VCaP (cell line): ENCODE measurements around the gene GOLT1B.

Experiments
- H3K27ac ChIP-seq: fragments of 450-650 bp; 2 replicates; pipeline ENCODE4 v1.5.1; 2017
- TF ChIP-seq, protein P1 (sequence below): fragments of 450-650 bp; conservative IDR thresholded peaks from 2 replicates; pipeline ENCODE4 v1.5.1; 2017; ENCODE audit warnings: mild to moderate bottlenecking, moderate library complexity

The GOLT1B gene

DNA sequence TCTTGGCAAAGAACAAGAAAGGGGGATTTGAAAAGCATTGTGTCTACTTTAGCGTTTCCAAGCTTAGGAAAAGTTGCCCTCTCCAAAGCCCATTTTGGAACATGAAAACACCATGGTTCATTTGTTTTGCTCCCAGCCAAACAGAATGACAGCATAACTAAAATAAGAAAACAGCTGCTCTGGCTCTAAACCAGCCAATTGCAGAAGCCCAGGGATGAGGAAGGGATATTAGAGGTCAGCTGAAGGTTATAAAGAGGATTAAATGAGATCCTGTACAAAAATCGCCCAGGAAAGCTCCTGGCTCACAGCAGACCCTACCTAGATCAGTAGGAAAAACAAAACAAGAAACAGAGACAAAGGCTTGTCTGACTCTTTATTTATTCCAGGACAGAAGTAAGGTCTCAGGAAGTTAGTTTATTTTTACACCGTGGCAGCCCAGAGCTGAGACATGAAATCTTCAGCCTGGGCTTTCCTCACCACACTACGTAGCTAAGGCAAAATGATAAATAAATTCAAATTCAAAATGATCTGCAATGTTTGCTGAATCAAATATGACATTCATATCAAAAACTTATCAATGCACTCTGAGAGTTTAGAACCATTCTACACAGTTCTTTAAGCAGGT, 50.4 kb downstream of the GOLT1B start:
- TF ChIP-seq, protein P1, sequence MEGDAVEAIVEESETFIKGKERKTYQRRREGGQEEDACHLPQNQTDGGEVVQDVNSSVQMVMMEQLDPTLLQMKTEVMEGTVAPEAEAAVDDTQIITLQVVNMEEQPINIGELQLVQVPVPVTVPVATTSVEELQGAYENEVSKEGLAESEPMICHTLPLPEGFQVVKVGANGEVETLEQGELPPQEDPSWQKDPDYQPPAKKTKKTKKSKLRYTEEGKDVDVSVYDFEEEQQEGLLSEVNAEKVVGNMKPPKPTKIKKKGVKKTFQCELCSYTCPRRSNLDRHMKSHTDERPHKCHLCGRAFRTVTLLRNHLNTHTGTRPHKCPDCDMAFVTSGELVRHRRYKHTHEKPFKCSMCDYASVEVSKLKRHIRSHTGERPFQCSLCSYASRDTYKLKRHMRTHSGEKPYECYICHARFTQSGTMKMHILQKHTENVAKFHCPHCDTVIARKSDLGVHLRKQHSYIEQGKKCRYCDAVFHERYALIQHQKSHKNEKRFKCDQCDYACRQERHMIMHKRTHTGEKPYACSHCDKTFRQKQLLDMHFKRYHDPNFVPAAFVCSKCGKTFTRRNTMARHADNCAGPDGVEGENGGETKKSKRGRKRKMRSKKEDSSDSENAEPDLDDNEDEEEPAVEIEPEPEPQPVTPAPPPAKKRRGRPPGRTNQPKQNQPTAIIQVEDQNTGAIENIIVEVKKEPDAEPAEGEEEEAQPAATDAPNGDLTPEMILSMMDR: no peak
- no peak overlapping the region for H3K27ac ChIP-seq

DNA sequence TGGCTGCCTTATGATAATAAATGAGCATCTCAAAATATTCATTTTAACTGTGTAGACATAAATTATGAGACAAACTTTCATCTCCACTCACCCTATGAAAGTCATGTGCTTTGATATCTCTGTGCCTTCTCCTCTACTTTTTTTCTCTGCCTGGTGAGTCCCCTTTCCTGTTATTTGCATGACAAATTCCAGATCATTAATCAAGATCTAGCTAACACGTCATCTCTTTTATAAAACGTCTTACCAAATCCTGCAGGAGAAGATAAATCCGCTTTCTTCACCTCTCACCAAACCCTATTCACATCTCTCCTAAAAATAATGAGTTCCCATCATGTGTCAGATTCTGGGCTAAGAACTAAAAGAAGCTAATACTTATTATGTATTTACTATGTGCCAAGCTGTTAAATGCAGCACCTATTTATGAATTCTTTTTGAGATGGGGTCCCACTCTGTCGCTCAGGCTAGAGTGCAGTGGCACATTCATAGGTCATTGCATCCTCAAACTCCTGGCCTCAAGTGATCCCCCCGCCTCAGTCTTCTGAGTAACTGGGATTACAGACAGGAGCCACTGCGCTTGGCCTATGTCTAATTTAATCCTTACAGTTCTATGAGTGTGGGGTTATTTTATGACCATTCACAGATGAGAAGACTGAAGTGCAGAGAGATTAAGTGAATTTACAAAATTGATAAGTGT, 51.2 kb downstream of the GOLT1B start:
- TF ChIP-seq, protein P1: no peak
- H3K27ac ChIP-seq: no peak overlapping the region

DNA sequence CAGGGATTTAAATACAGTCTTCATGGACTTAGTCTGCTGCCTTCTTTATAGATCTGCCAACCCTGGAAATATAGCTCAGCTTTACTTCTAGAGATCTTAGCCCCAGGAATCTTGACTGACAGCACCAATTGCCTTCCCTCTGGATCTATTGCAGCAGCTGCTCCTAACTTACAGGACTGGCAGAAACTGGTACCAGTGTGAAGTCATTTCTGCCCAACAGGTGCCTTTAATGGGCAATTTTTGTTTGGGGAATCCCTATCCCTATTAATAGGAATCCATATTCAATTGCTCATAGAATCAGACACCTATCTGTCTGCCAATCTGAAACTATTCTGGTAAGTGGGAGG, 51.7 kb downstream of the GOLT1B start:
- no peak overlapping the region for H3K27ac ChIP-seq
- TF ChIP-seq, protein P1: no peak

DNA sequence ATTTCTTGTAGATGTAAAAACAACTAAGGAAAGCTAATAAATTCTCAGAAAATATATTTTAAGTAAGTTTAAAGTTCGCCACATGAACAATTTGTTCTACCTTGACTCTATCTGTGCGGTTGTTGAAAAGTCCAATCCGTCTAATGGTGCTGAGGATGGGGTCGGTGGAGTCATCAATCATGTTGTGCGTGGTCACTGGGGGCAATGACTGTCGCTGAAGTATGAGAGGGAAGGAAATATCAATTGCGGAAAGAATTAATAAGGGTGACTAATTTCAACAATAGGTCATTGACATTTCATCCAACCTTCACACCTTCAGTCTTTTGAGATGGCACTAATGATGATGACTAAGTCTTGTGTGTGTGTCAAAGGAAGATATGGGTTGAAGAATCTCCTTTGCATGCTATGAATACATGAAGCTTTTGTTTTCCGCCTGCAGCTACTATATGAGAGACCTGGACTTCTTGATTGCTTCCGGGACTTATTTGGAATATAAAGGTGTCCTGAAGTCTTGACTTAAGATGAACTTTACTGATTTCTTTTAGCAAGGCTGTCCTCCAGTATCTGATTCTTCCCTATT, 56.6 kb downstream of the GOLT1B start:
- H3K27ac ChIP-seq: no peak overlapping the region
- TF ChIP-seq, protein P1: no peak

DNA sequence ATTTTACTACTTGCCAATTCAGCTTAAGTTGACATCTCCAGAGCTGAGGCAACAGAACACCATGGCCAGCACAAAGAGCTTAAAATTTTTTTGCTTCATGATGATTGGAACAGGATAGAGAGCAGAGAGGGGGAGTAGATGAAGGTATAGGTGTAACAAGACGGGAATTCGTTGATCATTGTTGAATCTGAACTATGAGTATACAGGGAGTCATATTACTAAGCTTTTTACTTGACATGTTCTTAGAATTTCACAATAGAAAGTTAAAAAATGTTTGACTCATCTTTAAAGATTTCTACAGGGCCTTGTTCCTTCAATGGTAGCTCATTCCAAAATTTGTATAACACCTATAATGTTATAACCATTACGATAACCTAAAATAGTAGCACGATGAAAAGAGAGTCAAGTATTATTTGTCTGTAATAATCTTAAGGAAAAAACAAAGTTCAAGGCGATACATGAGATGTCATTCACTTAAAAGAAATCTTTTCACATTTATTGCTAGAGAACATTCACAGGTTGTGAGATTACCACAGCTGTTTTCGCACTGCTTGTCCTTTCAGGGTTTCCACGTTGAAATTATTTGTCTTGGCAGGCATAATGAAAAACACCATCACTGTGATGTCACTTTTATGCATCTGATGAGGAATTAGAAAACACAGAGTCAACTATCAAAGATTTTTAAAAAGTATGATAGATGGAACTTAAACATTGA, 58.4 kb downstream of the GOLT1B start:
- no peak overlapping the region for H3K27ac ChIP-seq
- TF ChIP-seq, protein P1: no peak

DNA sequence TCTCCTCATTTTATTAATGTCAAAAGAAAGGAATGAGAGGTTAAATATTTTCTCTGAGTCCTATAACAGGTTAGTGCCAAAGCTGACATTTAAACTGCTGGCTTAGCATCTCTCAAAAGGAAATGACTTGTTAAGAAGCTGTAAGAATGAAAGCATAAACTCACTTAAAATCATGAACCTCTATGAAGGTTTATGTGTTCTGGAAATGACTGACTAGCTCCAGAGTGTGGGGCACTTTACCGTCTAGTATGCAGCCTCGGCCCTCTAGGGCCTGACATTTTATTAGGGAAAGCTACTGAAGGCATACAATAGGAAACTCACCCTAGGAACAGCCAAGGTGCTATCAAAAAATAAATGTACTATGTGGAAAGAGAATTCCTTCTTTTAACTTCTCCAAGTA, 59.6 kb downstream of the GOLT1B start:
- TF ChIP-seq, protein P1: no peak
- no peak overlapping the region for H3K27ac ChIP-seq

DNA sequence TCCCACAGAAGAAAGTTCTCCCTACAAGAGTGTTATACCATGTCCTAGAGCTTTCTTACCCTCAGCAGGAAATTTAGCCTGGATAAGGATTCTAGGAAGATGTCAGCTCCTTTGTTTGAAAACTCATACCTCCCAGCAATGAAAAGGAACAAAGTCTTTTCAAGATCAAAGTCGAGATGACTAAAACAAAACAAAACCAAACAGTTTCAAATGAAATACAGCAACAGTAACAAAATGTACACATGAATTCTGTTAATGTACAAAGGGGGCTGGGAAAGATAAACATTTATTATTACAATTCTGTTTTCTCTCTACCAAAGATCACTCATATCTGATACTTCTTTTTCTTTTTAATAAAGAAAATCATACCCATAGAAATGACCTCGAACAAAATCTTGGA, 61.3 kb downstream of the GOLT1B start:
- H3K27ac ChIP-seq: no peak overlapping the region
- TF ChIP-seq, protein P1: no peak
